K562 (cell line): Measurements from ENCODE around the gene OSBP2. TPM values are rescaled to one million over a fixed set of nuclear protein-coding genes. Genes with fewer than 3 reads are reported as not detected.

ENCODE experiments used
- CTBP1 ChIP-seq: fragments of 450-650 bp; IDR thresholded peaks from 2 replicates; pipeline ENCODE4 v1.6.1; 2016; ENCODE audit warnings: borderline replicate concordance
- NFIC ChIP-seq: fragments of 450-650 bp; IDR thresholded peaks from 2 replicates; pipeline ENCODE4 v1.6.1; 2017; ENCODE audit warnings: mild to moderate bottlenecking, inconsistent platforms
- NFRKB ChIP-seq: fragments of 450-650 bp; IDR thresholded peaks from 2 replicates; pipeline ENCODE4 v1.6.1; 2016; ENCODE audit warnings: low read depth
- NRF1 ChIP-seq, 2 experiments: fragments of 450-650 bp; IDR thresholded peaks in 1 of 2; conservative IDR thresholded peaks in 1 of 2; 2 replicates each; pipeline ENCODE4 v1.6.1; 2014; ENCODE audit warnings: mild to moderate bottlenecking in 2 of 2
- SIN3A ChIP-seq, 2 experiments: fragments of 150-350 bp in 1 of 2; IDR thresholded peaks; 2 replicates each; pipeline ENCODE4 v1.6.1; 2011 to 2016; ENCODE audit warnings: borderline replicate concordance in 2 of 2, low read depth in 2 of 2, low read length in 2 of 2, mild to moderate bottlenecking in 2 of 2, moderate library complexity in 2 of 2; ENCODE audit not compliant: control insufficient read depth in 1 of 2
- TAL1 ChIP-seq: fragments of 450-650 bp; IDR thresholded peaks from 2 replicates; pipeline ENCODE4 v1.6.1; 2016; ENCODE audit warnings: mild to moderate bottlenecking
- ZNF507 ChIP-seq: conservative IDR thresholded peaks from 2 replicates; pipeline ENCODE4 v1.6.1; 2017; ENCODE audit warnings: missing genetic modification characterization, missing compliant biosample characterization
- polyA plus RNA-seq, 8 experiments: library from polyadenylated mRNA; depleted of rRNA in 4 of 8; stranded (reverse) in 5 of 8; unstranded in 3 of 8; fragments of >200 nt; fragmentation: Nextera tagmentation in 2 of 8; fragmentation: Illumina TruSeq in 1 of 8; extraction: Ambion mirVana in 2 of 8; extraction: Trizol in 1 of 8; gene quantifications; 2 replicates each; pipeline versions ENCODE4 v1.2.1 to v1.2.3, GENCODE V29; 2011 to 2014; ENCODE audit warnings: inconsistent platforms in 1 of 8, missing spikeins in 1 of 8
- total RNA-seq, 7 experiments: library from RNA; depleted of rRNA in 6 of 7; stranded (reverse); fragments of >200 nt in 6 of 7; fragmentation: Illumina TruSeq in 2 of 7; extraction: Trizol in 2 of 7; gene quantifications; 2 replicates each; pipeline versions ENCODE4 v1.2.1 to v1.2.3, GENCODE V29; 2011 to 2021; ENCODE audit warnings: low replicate concordance in 1 of 7
- TF ChIP-seq, protein P1 (sequence below): sonication (generic); formaldehyde crosslinking; IDR thresholded peaks from 2 replicates; pipeline ENCODE4 v1.8.0; 2023; ENCODE audit warnings: missing genetic modification reagents, mild to moderate bottlenecking, borderline replicate concordance
- TF ChIP-seq, protein P2 (sequence below): fragments of 250-450 bp; sonication (Bioruptor Pico); IDR thresholded peaks from 2 replicates; pipeline ENCODE4 v1.5.0; 2022; ENCODE audit warnings: mild to moderate bottlenecking
- TF ChIP-seq, protein P3 (sequence below): sonication (generic); formaldehyde crosslinking; IDR thresholded peaks from 2 replicates; pipeline ENCODE4 v1.8.0; 2022; ENCODE audit warnings: mild to moderate bottlenecking, missing genetic modification reagents, borderline replicate concordance
- TF ChIP-seq, protein P4 (sequence below): sonication (generic); formaldehyde crosslinking; IDR thresholded peaks from 2 replicates; pipeline ENCODE4 v1.8.0; 2022; ENCODE audit warnings: missing genetic modification reagents, mild to moderate bottlenecking, moderate library complexity, borderline replicate concordance
- TF ChIP-seq, protein P5 (sequence below): fragments of 450-650 bp; formaldehyde crosslinking; IDR thresholded peaks from 2 replicates; pipeline ENCODE4 v1.4.0; 2020; ENCODE audit warnings: mild to moderate bottlenecking, moderate library complexity

Gene OSBP2
- total and polyA plus RNA-seq, 9 of the 15 experiments (the other 6 are each of a cell fraction or from before 2014, with no cell fraction given), result 0.52 to 29.5 (median 21.6) TPM

DNA sequence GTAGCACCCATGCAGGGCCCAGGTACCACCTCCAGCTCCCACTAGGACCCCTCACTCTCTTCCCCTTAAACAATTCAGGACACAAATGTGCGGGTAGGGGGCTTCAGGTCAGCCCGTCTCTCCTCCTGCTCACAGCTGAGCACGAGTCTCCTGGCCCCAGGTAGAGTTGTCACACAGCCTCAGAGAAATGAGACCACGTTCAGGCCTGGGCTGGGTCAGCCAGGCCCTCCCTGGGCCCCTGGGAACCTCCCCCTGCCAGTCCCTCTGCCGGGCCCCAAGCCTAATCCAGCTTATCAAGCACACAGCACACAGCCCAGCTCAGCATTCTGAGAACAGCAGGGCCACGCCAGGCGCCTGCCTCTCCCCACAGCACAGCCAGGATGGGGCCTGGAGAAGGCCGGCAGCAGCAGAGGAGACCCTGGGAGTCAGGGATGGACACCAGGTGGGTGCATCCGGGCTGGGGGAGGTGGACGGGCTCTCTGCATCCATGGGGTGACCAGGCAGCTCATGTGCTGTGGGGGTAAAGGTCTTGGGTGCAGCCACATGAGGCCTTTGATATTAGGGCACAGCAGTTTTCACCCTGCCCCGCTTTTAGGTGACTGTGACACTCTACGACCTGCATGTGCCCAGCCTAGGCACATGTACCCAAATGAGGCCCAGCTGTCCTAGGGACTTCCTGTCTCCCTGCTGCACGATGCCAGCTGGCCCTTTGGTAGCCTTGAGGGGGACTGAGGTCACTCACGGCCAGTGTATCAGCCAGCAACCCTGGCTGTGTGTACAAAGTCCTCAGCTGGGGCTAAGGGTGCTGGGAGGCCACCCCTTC is 186.9 kb downstream of the OSBP2 start (continued):
- TF ChIP-seq, protein P1, sequence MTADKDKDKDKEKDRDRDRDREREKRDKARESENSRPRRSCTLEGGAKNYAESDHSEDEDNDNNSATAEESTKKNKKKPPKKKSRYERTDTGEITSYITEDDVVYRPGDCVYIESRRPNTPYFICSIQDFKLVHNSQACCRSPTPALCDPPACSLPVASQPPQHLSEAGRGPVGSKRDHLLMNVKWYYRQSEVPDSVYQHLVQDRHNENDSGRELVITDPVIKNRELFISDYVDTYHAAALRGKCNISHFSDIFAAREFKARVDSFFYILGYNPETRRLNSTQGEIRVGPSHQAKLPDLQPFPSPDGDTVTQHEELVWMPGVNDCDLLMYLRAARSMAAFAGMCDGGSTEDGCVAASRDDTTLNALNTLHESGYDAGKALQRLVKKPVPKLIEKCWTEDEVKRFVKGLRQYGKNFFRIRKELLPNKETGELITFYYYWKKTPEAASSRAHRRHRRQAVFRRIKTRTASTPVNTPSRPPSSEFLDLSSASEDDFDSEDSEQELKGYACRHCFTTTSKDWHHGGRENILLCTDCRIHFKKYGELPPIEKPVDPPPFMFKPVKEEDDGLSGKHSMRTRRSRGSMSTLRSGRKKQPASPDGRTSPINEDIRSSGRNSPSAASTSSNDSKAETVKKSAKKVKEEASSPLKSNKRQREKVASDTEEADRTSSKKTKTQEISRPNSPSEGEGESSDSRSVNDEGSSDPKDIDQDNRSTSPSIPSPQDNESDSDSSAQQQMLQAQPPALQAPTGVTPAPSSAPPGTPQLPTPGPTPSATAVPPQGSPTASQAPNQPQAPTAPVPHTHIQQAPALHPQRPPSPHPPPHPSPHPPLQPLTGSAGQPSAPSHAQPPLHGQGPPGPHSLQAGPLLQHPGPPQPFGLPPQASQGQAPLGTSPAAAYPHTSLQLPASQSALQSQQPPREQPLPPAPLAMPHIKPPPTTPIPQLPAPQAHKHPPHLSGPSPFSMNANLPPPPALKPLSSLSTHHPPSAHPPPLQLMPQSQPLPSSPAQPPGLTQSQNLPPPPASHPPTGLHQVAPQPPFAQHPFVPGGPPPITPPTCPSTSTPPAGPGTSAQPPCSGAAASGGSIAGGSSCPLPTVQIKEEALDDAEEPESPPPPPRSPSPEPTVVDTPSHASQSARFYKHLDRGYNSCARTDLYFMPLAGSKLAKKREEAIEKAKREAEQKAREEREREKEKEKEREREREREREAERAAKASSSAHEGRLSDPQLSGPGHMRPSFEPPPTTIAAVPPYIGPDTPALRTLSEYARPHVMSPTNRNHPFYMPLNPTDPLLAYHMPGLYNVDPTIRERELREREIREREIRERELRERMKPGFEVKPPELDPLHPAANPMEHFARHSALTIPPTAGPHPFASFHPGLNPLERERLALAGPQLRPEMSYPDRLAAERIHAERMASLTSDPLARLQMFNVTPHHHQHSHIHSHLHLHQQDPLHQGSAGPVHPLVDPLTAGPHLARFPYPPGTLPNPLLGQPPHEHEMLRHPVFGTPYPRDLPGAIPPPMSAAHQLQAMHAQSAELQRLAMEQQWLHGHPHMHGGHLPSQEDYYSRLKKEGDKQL (CRISPR knock-in tag), result no peak
- TF ChIP-seq, protein P2, sequence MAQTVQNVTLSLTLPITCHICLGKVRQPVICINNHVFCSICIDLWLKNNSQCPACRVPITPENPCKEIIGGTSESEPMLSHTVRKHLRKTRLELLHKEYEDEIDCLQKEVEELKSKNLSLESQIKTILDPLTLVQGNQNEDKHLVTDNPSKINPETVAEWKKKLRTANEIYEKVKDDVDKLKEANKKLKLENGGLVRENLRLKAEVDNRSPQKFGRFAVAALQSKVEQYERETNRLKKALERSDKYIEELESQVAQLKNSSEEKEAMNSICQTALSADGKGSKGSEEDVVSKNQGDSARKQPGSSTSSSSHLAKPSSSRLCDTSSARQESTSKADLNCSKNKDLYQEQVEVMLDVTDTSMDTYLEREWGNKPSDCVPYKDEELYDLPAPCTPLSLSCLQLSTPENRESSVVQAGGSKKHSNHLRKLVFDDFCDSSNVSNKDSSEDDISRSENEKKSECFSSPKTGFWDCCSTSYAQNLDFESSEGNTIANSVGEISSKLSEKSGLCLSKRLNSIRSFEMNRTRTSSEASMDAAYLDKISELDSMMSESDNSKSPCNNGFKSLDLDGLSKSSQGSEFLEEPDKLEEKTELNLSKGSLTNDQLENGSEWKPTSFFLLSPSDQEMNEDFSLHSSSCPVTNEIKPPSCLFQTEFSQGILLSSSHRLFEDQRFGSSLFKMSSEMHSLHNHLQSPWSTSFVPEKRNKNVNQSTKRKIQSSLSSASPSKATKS (CRISPR knock-in tag), result no peak
- TF ChIP-seq TAL1 (peak; percentile 66), CTBP1 (peak; percentile 63; the same call in 1 of the 2 replicates), SIN3A (IDR thresholded peaks at IDR 0.05; ENCODE audit: borderline replicate concordance in 2 of 2, control insufficient read depth in 1 of 2, low read depth in 2 of 2, low read length in 2 of 2) (peak; percentile 78 to 84; a peak in 2 of 4 replicates), NFRKB (no peak), NFIC (peak; percentile 61), ZNF507 (no peak), NRF1 (conservative IDR thresholded peaks at IDR 0.05 in 1 of 2, IDR thresholded peaks at IDR 0.05 in 1 of 2) (peak; percentile 17 to 28; a peak in 1 of 4 replicates)
- TF ChIP-seq, protein P3, sequence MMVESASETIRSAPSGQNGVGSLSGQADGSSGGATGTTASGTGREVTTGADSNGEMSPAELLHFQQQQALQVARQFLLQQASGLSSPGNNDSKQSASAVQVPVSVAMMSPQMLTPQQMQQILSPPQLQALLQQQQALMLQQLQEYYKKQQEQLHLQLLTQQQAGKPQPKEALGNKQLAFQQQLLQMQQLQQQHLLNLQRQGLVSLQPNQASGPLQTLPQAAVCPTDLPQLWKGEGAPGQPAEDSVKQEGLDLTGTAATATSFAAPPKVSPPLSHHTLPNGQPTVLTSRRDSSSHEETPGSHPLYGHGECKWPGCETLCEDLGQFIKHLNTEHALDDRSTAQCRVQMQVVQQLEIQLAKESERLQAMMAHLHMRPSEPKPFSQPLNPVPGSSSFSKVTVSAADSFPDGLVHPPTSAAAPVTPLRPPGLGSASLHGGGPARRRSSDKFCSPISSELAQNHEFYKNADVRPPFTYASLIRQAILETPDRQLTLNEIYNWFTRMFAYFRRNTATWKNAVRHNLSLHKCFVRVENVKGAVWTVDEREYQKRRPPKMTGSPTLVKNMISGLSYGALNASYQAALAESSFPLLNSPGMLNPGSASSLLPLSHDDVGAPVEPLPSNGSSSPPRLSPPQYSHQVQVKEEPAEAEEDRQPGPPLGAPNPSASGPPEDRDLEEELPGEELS, result no peak
- TF ChIP-seq, protein P4, sequence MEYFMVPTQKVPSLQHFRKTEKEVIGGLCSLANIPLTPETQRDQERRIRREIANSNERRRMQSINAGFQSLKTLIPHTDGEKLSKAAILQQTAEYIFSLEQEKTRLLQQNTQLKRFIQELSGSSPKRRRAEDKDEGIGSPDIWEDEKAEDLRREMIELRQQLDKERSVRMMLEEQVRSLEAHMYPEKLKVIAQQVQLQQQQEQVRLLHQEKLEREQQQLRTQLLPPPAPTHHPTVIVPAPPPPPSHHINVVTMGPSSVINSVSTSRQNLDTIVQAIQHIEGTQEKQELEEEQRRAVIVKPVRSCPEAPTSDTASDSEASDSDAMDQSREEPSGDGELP (CRISPR knock-in tag), result peak; percentile 70
- TF ChIP-seq, protein P5, sequence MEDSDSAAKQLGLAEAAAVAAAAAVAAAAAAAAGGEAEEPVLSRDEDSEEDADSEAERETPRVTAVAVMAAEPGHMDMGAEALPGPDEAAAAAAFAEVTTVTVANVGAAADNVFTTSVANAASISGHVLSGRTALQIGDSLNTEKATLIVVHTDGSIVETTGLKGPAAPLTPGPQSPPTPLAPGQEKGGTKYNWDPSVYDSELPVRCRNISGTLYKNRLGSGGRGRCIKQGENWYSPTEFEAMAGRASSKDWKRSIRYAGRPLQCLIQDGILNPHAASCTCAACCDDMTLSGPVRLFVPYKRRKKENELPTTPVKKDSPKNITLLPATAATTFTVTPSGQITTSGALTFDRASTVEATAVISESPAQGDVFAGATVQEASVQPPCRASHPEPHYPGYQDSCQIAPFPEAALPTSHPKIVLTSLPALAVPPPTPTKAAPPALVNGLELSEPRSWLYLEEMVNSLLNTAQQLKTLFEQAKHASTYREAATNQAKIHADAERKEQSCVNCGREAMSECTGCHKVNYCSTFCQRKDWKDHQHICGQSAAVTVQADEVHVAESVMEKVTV, result no peak
